22Rv1 (cell line): ENCODE measurements around the gene MAN2A1.

Experiments
- CTCF ChIP-seq: fragments of 450-650 bp; IDR thresholded peaks from 2 replicates; pipeline ENCODE4 v1.5.1; 2017; ENCODE audit warnings: mild to moderate bottlenecking
- ZFX ChIP-seq: fragments of 450-650 bp; IDR thresholded peaks from 2 replicates; pipeline ENCODE4 v1.6.1; 2017; ENCODE audit warnings: antibody characterized with exemption, borderline replicate concordance

- TF ChIP-seq CTCF (no peak), ZFX (no peak)
Observed at GRCh38 chr5:109744261-109744660, 54.5 kb downstream of the MAN2A1 start.
